H1 (cell line): Measurements from ENCODE around the gene TMEM145. TPM values are rescaled to one million over a fixed set of nuclear protein-coding genes. Genes with fewer than 3 reads are reported as not detected.
A peak's percentile ranks its signal among the peaks of the same experiment; 100 is the strongest.

Source experiments
- CTCF ChIA-PET: fragments of 300-600 bp; sonication (Branson Sonifier 250); formaldehyde crosslinking; loops from one replicate; lab custom pipeline; 2021; ENCODE audit not compliant: partially characterized antibody; lab: Charles Lee
- POLR2A ChIA-PET: fragments of 300-600 bp; sonication (Branson Sonifier 250); formaldehyde crosslinking; loops from one replicate; lab custom pipeline; 2021; ENCODE audit warnings: inconsistent platforms; ENCODE audit not compliant: partially characterized antibody; lab: Charles Lee
- DNase-seq, 2 experiments: peaks; one replicate each; pipeline versions ENCODE4 v3.0.0 to v3.0.0-alpha.2; 2010 to 2022; ENCODE audit warnings: low spot score in 2 of 2, low read depth in 1 of 2, mixed read lengths in 1 of 2
- FAIRE-seq: peaks from 2 replicates; lab custom pipeline; 2011; peaks lifted over from hg19 to GRCh38; lab: Jason Lieb, UNC
- H2AFZ ChIP-seq: 2 replicates; pipeline ENCODE4 v1.8.1; 2012; ENCODE audit warnings: low read length, inconsistent platforms
- H2AK5ac ChIP-seq: 2 replicates; pipeline ENCODE4 v1.6.1; 2013; ENCODE audit warnings: low read depth, low read length
- H2BK120ac ChIP-seq: replicated peaks from 2 replicates; pipeline ENCODE3; 2013; ENCODE audit warnings: low read depth, low read length, inconsistent platforms
- H2BK12ac ChIP-seq: 2 replicates; pipeline ENCODE4 v1.6.1; 2013; ENCODE audit warnings: low read depth, low read length
- H2BK15ac ChIP-seq: 2 replicates; pipeline ENCODE4 v1.6.1; 2013; ENCODE audit warnings: low read length
- H2BK20ac ChIP-seq: 2 replicates; pipeline ENCODE4 v1.6.1; 2013; ENCODE audit warnings: low read length
- H2BK5ac ChIP-seq: 2 replicates; pipeline ENCODE4 v1.6.1; 2013; ENCODE audit warnings: low read depth, low read length
- H3K14ac ChIP-seq: 2 replicates; pipeline ENCODE4 v1.6.1; 2013; ENCODE audit warnings: inconsistent platforms; ENCODE audit not compliant: insufficient read length
- H3K18ac ChIP-seq: 2 replicates; pipeline ENCODE4 v1.6.1; 2013; ENCODE audit warnings: low read length; ENCODE audit errors: extremely low read depth
- H3K23ac ChIP-seq: 2 replicates; pipeline ENCODE4 v1.6.1; 2013; ENCODE audit warnings: inconsistent platforms; ENCODE audit not compliant: insufficient read length
- H3K23me2 ChIP-seq: 2 replicates; pipeline ENCODE4 v1.6.1; 2013; ENCODE audit warnings: low read depth, low read length
- H3K27ac ChIP-seq: 2 replicates; pipeline ENCODE4 v1.6.1; 2011; ENCODE audit warnings: low read depth, low read length, inconsistent platforms
- H3K27me3 ChIP-seq, 4 experiments: replicated peaks in 1 of 4; 1 replicate in 1 of 4; 2 replicates in 3 of 4; pipeline versions ENCODE4 v1.6.1 to v1.8.1; 2011 to 2013; ENCODE audit warnings: low read length in 3 of 4, mild to moderate bottlenecking in 3 of 4, inconsistent platforms in 2 of 4, mixed read lengths in 2 of 4, moderate library complexity in 1 of 4; ENCODE audit not compliant: control insufficient read depth in 3 of 4, insufficient read depth in 3 of 4; ENCODE audit errors: extremely low read depth in 1 of 4
- H3K36me3 ChIP-seq, 4 experiments: 2 replicates each; pipeline versions ENCODE4 v1.6.1 to v1.8.1; 2011 to 2013; ENCODE audit warnings: mild to moderate bottlenecking in 4 of 4, low read length in 3 of 4, moderate library complexity in 2 of 4, control low read depth in 1 of 4, inconsistent platforms in 1 of 4; ENCODE audit not compliant: insufficient read depth in 4 of 4, control insufficient read depth in 2 of 4
- H3K4ac ChIP-seq: replicated peaks from 2 replicates; pipeline ENCODE3; 2013; ENCODE audit warnings: low read length, low read depth, mixed read lengths, inconsistent platforms; ENCODE audit not compliant: insufficient read length
- H3K4me1 ChIP-seq, 4 experiments: replicated peaks in 1 of 4; 1 replicate in 1 of 4; 2 replicates in 3 of 4; pipeline versions ENCODE4 v1.6.1 to v1.8.1; 2011 to 2013; ENCODE audit warnings: low read length in 3 of 4, inconsistent platforms in 2 of 4, mixed read lengths in 1 of 4; ENCODE audit not compliant: insufficient read depth in 4 of 4, control insufficient read depth in 3 of 4
- H3K4me2 ChIP-seq, 2 experiments: 2 replicates each; pipeline versions ENCODE4 v1.6.1 to v1.8.1; 2011 to 2013; ENCODE audit warnings: low read depth in 2 of 2, low read length in 2 of 2, control low read depth in 1 of 2, inconsistent platforms in 1 of 2, mild to moderate bottlenecking in 1 of 2; ENCODE audit not compliant: insufficient read depth in 1 of 2
- H3K4me3 ChIP-seq, 4 experiments: fragments of 200-600, 300-600 bp in 1 of 4; sonication (generic), shearing (Covaris generic), sonication (Bioruptor Twin) in 1 of 4; 2 replicates each; pipeline versions ENCODE4 v1.5.1 to v1.8.1; 2011 to 2016; ENCODE audit warnings: low read length in 4 of 4, low read depth in 3 of 4, control low read depth in 2 of 4, inconsistent platforms in 2 of 4, mild to moderate bottlenecking in 2 of 4, mixed read lengths in 1 of 4, moderate library complexity in 1 of 4; ENCODE audit not compliant: insufficient read depth in 2 of 4; ENCODE audit errors: extremely low read depth in 1 of 4
- H3K56ac ChIP-seq: replicated peaks from 2 replicates; pipeline ENCODE3; 2013; ENCODE audit warnings: low read depth, mild to moderate bottlenecking, mixed read lengths, low read length, inconsistent platforms; ENCODE audit not compliant: insufficient read length
- H3K79me1 ChIP-seq: 2 replicates; pipeline ENCODE4 v1.6.1; 2013; ENCODE audit warnings: low read depth, low read length, control low read depth
- H3K79me2 ChIP-seq, 2 experiments: 2 replicates each; pipeline versions ENCODE4 v1.6.1 to v1.8.1; 2012 to 2013; ENCODE audit warnings: low read length in 2 of 2, mild to moderate bottlenecking in 2 of 2, inconsistent platforms in 1 of 2; ENCODE audit not compliant: insufficient read depth in 2 of 2, control insufficient read depth in 1 of 2
- H3K9ac ChIP-seq, 4 experiments: replicated peaks in 1 of 4; 1 replicate in 1 of 4; 2 replicates in 3 of 4; pipeline versions ENCODE4 v1.6.1 to v1.8.1; 2011 to 2013; ENCODE audit warnings: low read depth in 3 of 4, low read length in 3 of 4, control low read depth in 2 of 4, mild to moderate bottlenecking in 2 of 4, moderate library complexity in 2 of 4, inconsistent platforms in 1 of 4; ENCODE audit errors: extremely low read depth in 1 of 4
- H3K9me3 ChIP-seq, 2 experiments: 2 replicates each; pipeline versions ENCODE4 v1.6.1 to v1.8.1; 2012 to 2013; ENCODE audit warnings: mild to moderate bottlenecking in 2 of 2, moderate library complexity in 2 of 2, control low read depth in 1 of 2, inconsistent platforms in 1 of 2, low read depth in 1 of 2, low read length in 1 of 2, mixed read lengths in 1 of 2; ENCODE audit not compliant: insufficient read depth in 2 of 2
- H4K20me1 ChIP-seq, 2 experiments: replicated peaks in 1 of 2; 2 replicates each; pipeline versions ENCODE3 to v1.8.1; 2011 to 2013; ENCODE audit warnings: inconsistent platforms in 2 of 2, low read length in 2 of 2, mild to moderate bottlenecking in 1 of 2; ENCODE audit not compliant: insufficient read depth in 2 of 2, control insufficient read depth in 1 of 2
- H4K5ac ChIP-seq: 2 replicates; pipeline ENCODE4 v1.6.1; 2013; ENCODE audit warnings: low read length, low read depth, mixed read lengths, inconsistent platforms; ENCODE audit not compliant: insufficient read length
- H4K8ac ChIP-seq: 2 replicates; pipeline ENCODE4 v1.8.0; 2013; ENCODE audit warnings: mild to moderate bottlenecking, moderate library complexity, low read length, inconsistent platforms; ENCODE audit not compliant: insufficient read depth; ENCODE audit errors: extremely low read depth
- H4K91ac ChIP-seq: replicated peaks from 2 replicates; pipeline ENCODE3; 2013; ENCODE audit warnings: low read length, mixed read lengths, inconsistent platforms; ENCODE audit not compliant: insufficient read length
- BCL11A ChIP-seq, 2 experiments: IDR thresholded peaks; one replicate each; pipeline ENCODE4 v1.6.1; 2011; ENCODE audit warnings: low read depth in 2 of 2, low read length in 2 of 2, mild to moderate bottlenecking in 2 of 2
- EZH2 ChIP-seq: fragments of 200-600 bp; sonication (generic); IDR thresholded peaks from 2 replicates; pipeline ENCODE4 v1.7.1; 2012; ENCODE audit warnings: low read depth, mild to moderate bottlenecking, moderate library complexity, low read length, inconsistent platforms; ENCODE audit not compliant: severe bottlenecking
- FOSL1 ChIP-seq: IDR thresholded peaks from 2 replicates; pipeline ENCODE4 v1.6.1; 2011; ENCODE audit warnings: mild to moderate bottlenecking, low read depth, low read length, moderate library complexity; ENCODE audit not compliant: insufficient read depth
- KDM1A ChIP-seq: fragments of 200-600, 300-600 bp; sonication (generic); IDR thresholded peaks from 2 replicates; pipeline ENCODE4 v1.7.1; 2016; ENCODE audit warnings: mild to moderate bottlenecking, low read length, borderline replicate concordance
- NRF1 ChIP-seq: IDR thresholded peaks from 2 replicates; pipeline ENCODE4 v1.6.1; 2011; ENCODE audit warnings: mild to moderate bottlenecking, low read depth, low read length, improper control_type of control experiment
- POLR2AphosphoS5 ChIP-seq: IDR thresholded peaks from 2 replicates; pipeline ENCODE4 v1.6.1; 2011; ENCODE audit warnings: low read depth, low read length
- RBBP5 ChIP-seq: IDR thresholded peaks from 2 replicates; pipeline ENCODE4 v1.7.1; 2012; ENCODE audit warnings: low read depth, mild to moderate bottlenecking, inconsistent platforms, low read length, moderate library complexity, borderline replicate concordance
- SIX5 ChIP-seq: IDR thresholded peaks from 2 replicates; pipeline ENCODE4 v1.6.1; 2011; ENCODE audit warnings: mild to moderate bottlenecking, low read depth, low read length
- SP1 ChIP-seq: IDR thresholded peaks from 2 replicates; pipeline ENCODE4 v1.6.1; 2011; ENCODE audit warnings: low read depth, low read length
- TAF7 ChIP-seq: optimal IDR thresholded peaks from 2 replicates; pipeline ENCODE3; 2011; ENCODE audit warnings: low read depth, mild to moderate bottlenecking, inconsistent platforms, low read length, moderate library complexity, borderline replicate concordance
- TCF12 ChIP-seq: IDR thresholded peaks from 2 replicates; pipeline ENCODE4 v1.6.1; 2011; ENCODE audit warnings: low read depth, mild to moderate bottlenecking, low read length
- USF2 ChIP-seq: IDR thresholded peaks from 2 replicates; pipeline ENCODE4 v1.6.1; 2011; ENCODE audit warnings: low read length, improper control_type of control experiment
- WGBS, 2 experiments: shearing (Covaris generic) in 1 of 2; methylation state at CpG; one replicate each; pipeline versions ENCODE4 v1.1.6 to v1.1.7; 2013 to 2015; ENCODE audit warnings: low lambda C conversion rate in 2 of 2, mixed read lengths in 2 of 2, inconsistent platforms in 1 of 2, low coverage in 1 of 2, missing lambda C conversion rate in 1 of 2; ENCODE audit not compliant: insufficient replicate concordance in 2 of 2, insufficient coverage in 1 of 2, insufficient read length in 1 of 2; ENCODE audit errors: extremely low coverage in 1 of 2, missing lambda C conversion rate in 1 of 2; 5-methylcytosine and 5-hydroxymethylcytosine counted together
- polyA plus RNA-seq, 7 experiments: library from polyadenylated mRNA; depleted of rRNA in 3 of 7; stranded (reverse) in 5 of 7; unstranded in 2 of 7; fragments of >200 nt in 5 of 7; fragments of 200-250 nt in 2 of 7; gene quantifications; 1 replicate in 5 of 7; 2 replicates in 1 of 7; 4 replicates in 1 of 7; pipeline versions ENCODE4 v1.2.1 to v1.2.3, GENCODE V29; 2011 to 2013; ENCODE audit warnings: missing spikeins in 2 of 7, mixed read lengths in 2 of 7
- total RNA-seq: library from RNA; stranded (reverse); fragmentation: NEBNext Ultra II Directional; extraction: Animal tissue kit (Norgen Biotek cat#: 25700); gene quantifications from 2 replicates; pipeline ENCODE4 v1.2.1, GENCODE V29; 2021

Gene TMEM145
- total and polyA plus RNA-seq, 2 of the 8 experiments (the other 6 are each of a cell fraction or from before 2014, with no cell fraction given): 2.3 to 4.7 TPM

GRCh38 chr19:42303876-42304275, 9.2 kb upstream of the TMEM145 start:
- no peak overlapping the region for H3K9ac ChIP-seq
- H4K5ac ChIP-seq: no peak overlapping the region
- H3K18ac ChIP-seq: no peak overlapping the region
- H3K79me2 ChIP-seq: peaks cover 0 to 10% of the 10 kb centered on the region in 2 experiments; a peak in 2 of 4 replicates
- H2AK5ac ChIP-seq: 0 out of 2 replicates have a peak overlapping the region, but pooled peaks have one; percentile 11
- no peaks in the 10 kb centered on the region for H3K79me1 ChIP-seq
- no peak overlapping the region for H3K14ac ChIP-seq
- no peak for FAIRE-seq
- peaks cover 0 to 16% (median 10%) of the 10 kb centered on the region in 4 experiments; a peak in 4 of 7 replicates for H3K4me1 ChIP-seq
- H3K23me2 ChIP-seq: peaks cover 4% of the 10 kb centered on the region; the same call in 1 of the 2 replicates
- no peak overlapping the region for H3K27ac ChIP-seq
- no peak overlapping the region; the same call in 1 of the 2 replicates for H4K8ac ChIP-seq
- H3K36me3 ChIP-seq: peaks cover 0 to 5% (median 0%) of the 10 kb centered on the region in 4 experiments; a peak in 2 of 8 replicates
- H2BK120ac ChIP-seq: no peak overlapping the region
- no peak overlapping the region for H2BK5ac ChIP-seq
- ChIA-PET POLR2A (interaction anchor here (0.9 to 1.2 kb wide), 3 partner anchors 9 to 59 kb away, joined by 3 to 8 read pairs (median 4); no protein-coding TSS in a partner anchor), CTCF (interaction anchor here (0.7 to 1.3 kb wide), 6 partner anchors 8 to 171 kb away, joined by 3 to 4 read pairs (median 3); partner anchors contain the start of genes GSK3A and POU2F2)
- H3K4me2 ChIP-seq: no peak overlapping the region; a peak in 1 of 4 replicates
- no peak overlapping the region for H3K4me3 ChIP-seq
- H2BK15ac ChIP-seq: peak overlapping the region; percentile 83; the same call in 1 of the 2 replicates
- WGBS, 2 experiments: 99% methylated on average over 8 of the region's 8 CpGs; no CpG with 5 or more reads in 1 of the 2 experiments
- no peak overlapping the region for H2AFZ ChIP-seq
- no peak overlapping the region for H3K23ac ChIP-seq
- H2BK20ac ChIP-seq: peak overlapping the region; percentile 94; the same call in 1 of the 2 replicates
- no peaks in the 10 kb centered on the region for H4K20me1 ChIP-seq
- no peak overlapping the region for H3K4ac ChIP-seq
- no peak overlapping the region for H4K91ac ChIP-seq
- no peak overlapping the region for H3K56ac ChIP-seq
- no peaks in the 10 kb centered on the region for H3K9me3 ChIP-seq
- H3K27me3 ChIP-seq: no peaks in the 10 kb centered on the region
- no peak for DNase-seq
- peak overlapping the region; percentile 53; the same call in 1 of the 2 replicates for H2BK12ac ChIP-seq
- no peak for TF ChIP-seq NRF1
- TF ChIP-seq TCF12: no peak
- TF ChIP-seq POLR2AphosphoS5: no peak
- TF ChIP-seq TAF7: no peak
- no peak for TF ChIP-seq FOSL1
- TF ChIP-seq SP1: no peak
- TF ChIP-seq RBBP5: no peak
- TF ChIP-seq SIX5: no peak
- no peak for TF ChIP-seq BCL11A (IDR thresholded peaks at IDR 0.05; ENCODE audit: low read depth in 2 of 2, low read length in 2 of 2)
- TF ChIP-seq KDM1A: no peak
- no peak for TF ChIP-seq USF2
- no peak for TF ChIP-seq EZH2
